Measurements from ENCODE around the gene GPD2.

GPD2 gene

DNA sequence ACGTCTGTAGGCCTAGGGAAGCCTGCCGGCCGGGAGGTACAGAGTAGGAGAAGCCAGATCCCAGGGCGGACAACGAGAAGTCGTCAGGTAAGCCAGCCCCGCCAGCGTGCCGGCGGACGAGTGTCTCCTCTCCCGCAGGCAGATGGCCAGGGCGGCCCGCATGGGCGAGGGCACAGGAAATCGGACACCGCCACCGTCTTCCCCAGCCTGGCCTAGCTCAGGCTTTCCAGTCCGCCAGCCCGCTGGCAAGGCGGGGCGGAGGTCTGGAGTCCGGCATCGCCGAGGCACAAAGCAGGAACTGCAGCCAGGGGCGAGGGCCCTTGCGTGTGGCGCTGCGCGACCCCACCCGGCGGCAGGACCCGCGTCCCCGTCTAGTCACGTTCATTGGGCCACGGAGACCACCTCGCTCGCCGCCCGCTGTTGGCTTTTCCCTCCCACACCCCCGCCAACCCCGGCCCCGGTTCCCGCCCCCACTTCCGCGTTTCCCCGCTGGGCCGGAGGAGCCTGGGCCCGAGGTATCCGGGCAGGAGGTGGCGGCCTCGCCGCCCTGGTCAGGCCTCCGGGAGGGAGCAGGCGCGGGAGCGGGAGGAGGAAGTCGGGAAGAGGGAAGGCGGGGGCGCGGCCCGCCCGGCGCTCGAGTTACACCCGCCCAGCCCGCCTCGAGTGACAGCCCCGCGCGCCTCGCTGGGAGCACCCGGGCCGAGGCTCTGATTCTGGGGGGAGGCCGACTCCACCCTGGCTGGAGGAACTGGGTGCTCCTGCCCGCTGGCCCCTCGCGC lies at the start of gene GPD2:
TSS of gene GPD2 (plus strand) at position 662 of the 779 bp plus-strand sequence. CDS start 39,727 bp downstream, outside the sequence.
- peak; percentile 39 for DNase-seq

DNA sequence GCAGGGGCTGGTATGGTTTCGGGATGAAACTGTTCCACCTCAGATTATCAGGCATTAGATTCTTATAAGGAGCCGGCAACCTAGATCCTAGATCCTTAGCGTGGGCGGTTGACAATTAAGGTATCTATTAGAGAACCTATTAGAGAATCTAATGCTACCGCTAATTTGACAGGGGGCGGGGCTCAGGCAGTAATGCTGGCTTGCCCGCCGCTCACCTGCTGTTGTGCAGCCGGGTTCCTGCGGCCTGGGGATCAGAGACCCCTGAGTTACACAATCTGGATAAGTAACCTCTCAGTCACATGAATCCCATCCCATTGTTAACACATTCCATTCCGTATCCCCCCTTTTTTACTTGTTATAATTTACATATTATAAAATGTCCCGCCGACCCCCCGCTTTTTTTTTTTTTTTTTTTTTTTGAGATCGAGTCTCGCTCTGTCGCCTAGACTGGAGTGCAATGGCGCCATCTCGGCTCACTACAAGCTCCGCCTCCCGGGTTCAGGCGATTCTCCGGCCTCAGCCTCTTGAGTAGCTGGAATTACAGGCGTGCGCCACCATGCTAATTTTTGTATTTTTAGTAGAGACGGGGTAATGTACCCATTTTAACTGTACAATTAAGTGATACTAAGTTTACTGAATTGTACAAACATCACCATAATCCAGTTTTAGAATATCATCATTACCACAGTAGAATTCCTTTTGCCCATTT lies 42.0 kb upstream of the GPD2 start:
- no peak for DNase-seq

DNA sequence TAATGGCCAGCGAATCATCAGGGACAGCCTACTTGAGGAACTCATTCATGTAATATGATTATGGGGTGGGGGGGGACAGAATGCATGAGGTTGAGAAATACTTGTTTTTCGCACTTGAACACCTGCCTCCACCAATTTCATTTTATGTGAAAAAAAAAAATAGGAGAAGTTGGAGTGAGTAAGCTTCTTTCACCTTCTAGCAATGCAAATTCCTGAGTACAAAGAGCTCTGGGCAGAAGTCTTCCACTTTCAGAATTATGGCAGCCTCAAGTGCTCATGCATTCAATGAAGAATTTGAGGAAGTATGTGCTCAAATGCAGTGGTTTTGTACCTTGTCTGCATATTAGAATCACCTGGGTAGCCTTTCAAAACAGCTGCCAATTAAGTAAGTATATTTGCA lies 40.1 kb upstream of the GPD2 start:
- no peak for DNase-seq

DNA sequence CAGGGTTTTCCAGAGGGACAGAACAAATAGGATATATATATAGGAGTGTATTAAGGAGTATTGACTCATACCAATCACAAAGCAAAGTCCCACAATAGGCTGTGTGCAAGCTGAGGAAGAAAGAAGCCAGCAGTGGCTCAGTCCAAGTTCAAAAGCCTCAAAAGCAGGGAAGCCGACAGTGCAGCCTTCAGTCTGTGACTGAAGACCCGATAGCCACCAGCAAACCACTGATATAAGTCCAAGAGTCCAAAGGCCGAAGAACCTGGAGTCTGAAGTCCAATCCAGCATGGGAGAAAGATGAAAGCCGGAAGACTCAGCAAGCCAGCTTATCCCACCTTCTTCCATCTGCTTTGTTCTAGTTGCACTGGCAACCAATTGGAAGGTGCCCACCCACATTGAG lies 39.0 kb upstream of the GPD2 start:
- DNase-seq: no peak

DNA sequence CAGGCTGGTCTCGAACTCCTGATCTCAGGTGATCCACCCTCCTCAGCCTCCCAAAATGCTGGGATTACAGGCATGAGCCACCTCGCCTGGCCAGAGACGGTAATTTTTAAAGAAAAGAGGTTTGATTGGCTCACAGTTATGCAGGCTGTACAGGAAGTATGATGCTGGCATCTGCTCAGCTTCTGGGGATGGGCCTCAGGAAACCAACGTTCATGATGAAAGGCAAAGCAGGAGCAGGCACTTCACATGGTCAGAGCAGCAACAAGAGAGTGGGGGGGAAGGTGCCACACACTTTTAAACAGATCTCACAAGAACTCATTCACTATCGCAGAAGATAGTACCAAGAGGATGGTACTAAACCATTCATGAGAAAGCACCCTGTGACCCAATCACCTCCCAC lies 38.0 kb upstream of the GPD2 start:
- no peak for DNase-seq

DNA sequence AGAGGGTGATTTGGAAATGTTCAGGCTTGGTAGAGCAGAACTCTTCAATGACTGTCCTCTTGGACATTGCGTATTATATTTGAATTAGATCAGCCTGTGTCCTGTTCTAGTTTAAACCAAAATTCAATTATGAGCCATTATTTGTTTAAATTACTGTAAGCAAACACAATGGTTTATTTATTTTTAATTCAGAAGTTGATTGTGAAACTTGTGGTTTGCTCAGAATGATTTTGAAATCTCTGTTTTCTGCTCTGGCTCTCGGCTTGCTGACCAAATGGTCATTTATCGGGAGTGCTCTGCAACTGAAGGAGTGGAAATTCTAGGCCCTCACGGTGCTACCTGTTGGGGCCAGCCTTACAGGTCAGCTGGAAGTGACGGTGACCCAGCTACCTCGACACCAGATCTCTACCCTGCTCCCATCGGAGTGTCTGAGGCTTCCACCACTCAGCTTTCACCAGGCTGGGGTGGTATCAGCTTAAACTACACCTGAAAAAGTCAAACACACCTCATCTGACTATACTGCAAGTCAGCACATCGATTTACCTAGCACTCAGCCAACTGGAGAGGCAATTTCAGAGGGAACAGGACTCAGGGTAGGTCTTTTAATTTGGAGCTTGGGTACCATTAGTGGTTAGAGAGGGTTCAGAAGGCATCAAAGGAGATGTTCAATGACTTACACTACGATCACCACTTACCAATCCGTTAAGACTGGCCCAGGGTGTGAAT lies 36.8 kb upstream of the GPD2 start:
- no peak for DNase-seq

DNA sequence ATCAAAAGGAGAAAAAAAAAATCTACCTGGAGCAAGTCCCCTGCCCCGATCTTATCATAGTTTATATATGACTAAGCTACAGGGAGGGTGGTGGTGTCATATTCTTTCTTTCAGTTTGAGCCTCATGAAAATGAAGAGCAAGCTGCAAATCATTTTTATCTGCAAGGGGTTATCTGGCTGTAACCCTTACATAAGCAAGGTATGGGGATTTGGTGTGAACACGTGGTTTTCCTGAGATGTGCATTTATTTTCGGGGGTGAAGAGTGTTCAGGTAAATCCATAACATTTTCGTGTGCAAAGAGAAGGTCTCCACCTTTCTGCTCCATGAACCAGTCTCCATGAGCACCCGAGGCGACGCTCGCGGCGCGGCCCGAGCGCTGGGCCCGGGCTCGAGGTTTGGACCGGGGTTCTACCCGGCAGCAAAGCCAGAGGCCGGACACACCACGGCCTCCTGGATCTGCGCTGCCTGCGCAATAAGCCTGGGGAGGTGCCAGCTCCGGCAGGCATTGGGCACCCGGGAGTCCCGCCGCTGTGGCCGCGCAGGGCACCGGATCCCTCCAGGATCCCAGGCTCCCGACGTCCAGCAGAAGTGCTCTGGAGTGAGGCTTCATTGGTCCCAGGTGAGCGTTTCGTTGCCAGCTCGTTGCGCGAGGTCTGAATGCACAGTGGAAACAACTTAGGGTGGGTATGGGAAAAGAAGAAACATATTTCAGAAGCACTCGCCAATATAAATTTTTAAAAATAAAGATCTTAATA lies 36.1 kb upstream of the GPD2 start:
- peak; percentile 87 for DNase-seq

DNA sequence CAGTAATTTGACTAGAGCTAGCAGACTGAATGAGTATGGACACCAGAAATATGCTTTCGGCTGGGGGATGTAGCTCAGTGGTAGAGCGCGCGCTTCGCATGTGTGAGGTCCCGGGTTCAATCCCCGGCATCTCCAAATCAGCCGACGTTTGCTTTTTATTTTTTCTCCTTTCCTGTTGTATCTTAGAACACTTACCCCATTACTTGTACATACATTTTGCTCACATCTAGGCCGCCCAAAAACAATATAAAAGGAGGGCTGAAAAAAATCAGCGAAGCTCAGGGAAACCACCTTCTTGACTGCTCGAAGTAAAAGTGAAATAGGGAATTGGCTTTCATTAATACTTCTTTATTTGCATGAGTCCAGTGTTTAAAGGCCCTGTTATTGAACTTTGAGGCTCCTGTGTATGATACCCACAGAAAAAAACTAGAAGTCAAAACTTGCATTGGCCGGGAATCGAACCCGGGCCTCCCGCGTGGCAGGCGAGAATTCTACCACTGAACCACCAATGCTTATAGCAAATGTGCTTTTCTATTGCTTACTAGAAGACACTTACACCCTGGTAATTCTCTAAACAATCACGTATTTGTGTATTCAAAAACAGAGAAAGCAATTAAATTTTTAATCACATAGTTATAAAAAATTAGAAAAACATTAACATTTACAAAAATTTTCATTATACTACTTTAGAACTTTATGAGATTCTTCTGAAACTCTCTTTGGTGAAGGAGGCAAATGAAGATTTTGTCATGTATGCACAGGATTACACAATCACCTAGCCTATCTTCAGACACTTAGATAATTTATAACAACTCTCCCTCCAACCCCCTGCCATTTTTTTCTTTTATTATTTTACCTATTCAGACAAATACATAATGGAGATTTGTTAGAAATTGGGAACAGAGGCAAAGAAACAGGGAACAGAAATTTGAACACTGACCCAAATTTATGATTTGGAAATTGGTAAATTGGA lies 35.2 kb upstream of the GPD2 start:
- DNase-seq: peak; percentile 87

DNA sequence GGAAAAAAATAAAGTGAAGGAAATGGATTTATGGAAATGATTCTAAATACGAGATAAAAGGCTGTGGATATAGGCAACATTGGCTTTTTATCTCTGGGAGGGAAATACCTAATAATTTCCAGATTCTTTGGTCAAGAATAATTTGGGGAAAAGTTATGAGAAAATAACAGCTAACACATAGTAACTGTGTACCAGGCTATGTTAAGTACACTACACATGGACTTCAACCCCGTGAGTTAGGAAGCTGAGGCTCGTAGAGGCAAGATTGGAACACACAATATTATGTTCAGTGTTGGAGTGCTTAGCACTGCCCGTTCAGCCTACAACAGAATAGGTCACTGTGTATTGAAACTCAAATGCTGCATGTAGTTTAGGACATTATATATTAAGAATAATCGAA lies 34.3 kb upstream of the GPD2 start:
- DNase-seq: no peak

DNA sequence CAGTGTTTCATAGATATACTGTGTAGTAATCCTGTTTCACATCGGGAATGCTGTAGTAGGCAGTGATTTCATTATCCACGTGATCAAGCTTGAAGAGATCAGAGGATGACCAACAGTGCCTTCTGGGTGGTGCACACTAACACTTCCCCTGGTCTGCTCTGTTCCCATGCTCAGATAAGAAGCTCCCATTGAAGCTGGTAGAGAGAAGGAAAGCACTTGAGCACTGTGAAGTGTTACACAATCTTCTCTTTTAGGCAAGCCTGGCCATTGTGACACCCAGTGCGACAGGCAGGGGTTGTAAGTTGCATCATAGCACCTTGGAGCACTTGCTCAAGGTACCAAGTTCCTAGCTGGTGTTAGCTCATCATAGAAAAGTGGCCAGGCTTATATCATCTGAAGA lies 30.6 kb upstream of the GPD2 start:
- no peak for DNase-seq

DNA sequence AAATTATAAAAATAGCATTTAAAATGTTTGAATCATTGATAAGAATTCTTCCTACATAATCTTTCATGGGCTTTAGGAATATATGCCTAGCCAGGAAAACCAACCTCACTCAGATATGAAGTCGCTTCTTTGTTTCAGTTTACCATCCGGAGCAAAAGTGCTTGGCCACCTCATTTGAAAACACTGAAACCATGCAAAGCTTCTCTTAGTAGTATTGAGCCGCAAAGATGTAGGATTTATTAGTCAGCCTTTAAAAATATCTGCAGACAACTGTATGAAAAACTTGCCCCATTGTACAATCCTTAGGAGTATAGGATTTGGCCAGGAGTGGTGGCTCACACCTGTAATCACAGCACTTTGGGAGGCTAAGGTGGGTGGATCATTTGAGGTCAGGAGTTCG lies 24.3 kb upstream of the GPD2 start:
- no peak for DNase-seq

DNA sequence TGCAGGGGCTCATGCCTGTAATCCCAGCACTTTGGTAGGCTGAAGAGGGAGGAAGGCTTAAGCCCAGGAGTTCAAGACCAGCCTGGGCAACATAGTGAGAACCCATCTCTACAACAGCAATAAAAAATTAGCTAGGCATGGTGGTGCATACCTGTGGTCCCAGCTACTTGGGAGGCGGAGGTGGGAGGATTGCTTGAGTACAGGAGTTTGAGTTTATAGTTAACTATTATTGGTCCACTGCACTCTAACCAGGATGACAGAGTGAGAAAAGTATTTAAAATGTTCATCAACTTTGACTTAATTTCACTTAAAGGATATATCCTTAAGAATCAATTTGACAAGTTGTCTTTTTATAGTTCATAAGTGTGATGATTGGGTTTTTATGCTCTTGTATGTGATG lies 14.3 kb upstream of the GPD2 start:
- DNase-seq: no peak

DNA sequence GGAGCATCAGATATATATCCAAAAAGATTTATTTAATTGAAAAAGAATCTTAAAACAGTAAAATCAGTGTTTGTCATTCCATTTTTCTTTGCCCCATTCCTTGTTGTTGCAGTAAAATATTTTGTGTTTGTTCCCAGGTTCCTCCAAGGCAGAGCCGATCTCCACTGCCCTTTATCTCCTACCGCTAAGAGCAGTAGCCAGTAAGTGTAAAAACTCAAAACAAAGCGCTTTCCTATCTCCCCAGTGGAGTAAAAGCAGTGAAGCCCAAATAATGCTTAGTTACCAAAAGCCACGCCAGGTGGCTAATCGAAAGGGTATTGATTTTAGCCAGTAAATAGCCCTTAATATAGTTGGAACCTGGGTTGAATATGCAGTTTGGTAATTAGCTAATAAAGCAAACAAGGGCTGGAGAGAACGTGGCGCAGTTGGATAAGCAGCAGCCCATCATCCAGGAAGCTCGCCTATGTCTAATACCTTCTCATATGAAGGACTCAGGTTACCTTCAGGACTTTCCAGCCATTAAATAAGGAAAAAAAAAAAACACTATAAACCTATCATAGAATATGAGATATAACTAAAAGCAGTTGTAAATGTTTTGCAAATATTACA lies 12.4 kb upstream of the GPD2 start:
- no peak for DNase-seq

DNA sequence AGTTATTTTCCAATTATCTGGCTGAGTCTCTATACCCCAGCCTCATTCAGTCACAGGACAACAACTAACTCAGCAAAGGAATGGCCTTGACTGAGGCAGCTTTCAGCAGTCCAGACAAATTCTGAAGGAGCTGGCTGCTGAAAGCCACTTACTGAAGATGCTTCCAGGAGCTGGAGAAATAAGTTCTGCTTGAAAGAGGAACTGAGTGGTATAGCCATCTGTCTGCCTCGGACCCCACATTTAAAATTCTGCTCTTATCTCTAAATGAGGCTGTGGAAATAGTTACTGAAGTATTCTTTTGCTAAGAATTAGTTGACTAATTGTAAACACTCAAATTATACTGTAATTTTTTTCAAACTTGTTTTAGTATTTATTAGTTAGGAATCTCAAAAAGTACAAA lies 9.1 kb upstream of the GPD2 start:
- no peak for DNase-seq

DNA sequence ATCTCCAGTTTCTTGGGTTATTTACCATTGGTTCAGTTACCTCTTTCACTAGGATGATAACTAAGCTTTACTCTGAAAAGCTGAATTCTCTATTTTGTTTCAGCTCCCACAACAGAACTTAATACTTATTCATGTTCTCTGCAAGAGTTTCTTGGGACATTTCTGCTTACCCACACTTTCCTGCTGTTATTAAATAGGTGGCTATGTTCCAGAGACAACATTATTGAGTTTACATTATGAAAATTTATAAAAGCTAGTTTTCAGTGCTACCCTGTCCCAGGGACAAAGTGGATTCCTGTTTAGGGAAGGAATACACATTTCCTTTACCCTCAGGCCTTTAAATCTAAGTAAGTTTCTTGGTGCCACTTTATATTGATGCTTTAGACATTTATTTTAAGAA lies 7.0 kb upstream of the GPD2 start:
- no peak for DNase-seq

DNA sequence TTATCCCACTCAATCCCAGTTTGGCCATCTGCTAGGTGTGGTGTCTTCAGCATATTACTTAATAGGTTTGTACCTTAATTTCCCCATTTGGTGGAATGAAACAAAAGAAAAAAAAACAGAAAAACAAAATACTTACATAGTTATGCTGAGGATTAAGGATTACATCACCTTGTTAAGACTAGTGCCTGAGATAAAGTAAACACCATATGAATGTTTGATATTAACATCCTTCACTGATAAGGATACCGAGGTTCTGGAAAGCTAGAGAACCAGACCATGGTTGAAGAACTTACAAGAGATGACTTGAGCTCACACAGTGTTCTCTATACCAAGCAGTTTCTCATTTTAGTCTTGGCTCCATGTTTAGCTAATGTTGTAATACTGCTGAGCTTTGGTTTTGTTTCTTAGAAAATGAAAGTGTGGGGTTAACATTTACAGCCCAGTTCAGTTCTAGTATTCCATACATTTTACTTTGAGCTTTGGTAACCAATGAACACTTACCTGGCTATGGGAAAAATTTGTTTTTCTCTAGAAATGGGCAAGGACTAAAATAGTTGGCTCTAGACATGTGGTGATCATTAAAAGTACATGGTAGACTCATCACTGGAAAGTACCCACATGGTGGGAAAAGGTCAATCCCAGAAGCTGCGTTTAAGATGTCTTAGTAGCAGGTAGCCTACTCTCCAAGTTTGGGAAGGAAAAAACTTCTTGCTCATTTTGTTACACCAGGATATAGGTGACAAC lies 5.8 kb upstream of the GPD2 start:
- DNase-seq: no peak

DNA sequence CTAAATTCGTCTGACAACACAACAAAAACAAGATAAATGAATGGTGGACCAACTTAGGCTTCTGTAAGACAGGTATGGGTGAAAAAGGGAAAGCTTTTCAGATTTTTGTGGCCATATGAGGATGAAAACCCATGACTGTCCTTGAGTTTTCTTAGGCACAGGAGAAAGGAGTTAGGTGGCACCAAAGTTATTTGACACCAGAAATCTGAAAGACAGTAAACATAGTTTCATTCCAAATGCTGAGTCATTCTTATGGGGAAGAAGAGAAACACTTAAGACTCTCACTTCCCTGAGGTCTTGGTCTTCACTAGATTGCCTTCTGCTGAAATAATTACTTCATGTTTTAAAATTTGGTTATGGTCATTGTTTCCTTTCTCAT lies 5.2 kb upstream of the GPD2 start:
- no peak for DNase-seq

DNA sequence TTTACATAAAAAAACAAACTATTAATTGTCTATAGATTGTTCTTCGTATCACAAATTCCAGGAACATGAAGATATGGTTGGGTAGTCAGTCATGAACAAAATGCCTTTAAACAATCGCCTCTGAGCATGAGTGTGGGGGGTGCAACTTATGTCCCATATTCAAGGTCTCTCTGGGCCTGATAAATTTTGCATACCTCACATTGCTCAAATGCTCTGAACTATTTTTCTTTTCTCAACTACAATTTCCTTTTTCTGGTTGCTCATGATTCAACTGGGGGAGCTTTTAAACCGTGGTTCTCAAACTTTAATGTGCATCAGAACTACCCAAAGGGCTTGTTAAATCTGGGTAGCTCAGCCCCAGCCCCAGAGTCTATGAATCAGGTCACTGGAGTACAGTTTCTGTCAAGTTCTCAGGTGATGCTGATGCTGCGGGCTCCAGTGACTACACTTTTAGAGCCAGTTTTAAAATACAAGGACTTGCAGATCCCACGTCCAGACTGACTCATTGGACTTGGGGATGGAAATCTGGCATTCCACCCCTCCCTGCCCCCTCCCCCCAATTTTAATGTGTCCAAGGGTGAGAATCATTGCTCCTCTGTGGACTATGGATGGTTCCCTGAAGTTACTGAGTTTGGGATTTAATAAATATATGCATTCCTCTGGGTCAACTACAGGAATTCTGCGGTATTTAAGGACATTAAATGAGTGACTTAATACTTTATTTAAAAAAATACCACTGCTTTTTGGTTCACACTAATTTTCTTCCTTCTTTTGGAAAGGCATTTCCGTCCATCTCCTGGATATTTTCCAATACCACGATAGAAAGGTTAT lies 1.5 kb upstream of the GPD2 start:
- no peak for DNase-seq

DNA sequence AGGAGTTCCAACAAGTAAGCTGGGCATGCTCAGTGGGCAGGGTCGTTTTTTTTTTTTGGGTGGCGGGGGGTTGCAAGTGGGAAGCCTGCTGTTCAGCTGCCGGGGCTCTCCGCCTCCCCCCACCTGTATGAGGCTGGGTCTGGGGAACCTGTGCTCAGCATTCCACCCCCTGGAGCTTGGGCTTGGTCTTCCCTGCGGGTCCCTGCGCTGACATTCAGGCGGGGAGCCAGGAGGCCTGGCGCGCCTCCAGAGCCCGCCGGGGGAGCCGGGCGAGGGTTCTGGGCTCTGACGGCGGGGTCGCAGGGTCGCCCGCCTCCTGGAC lies 822 bp upstream of the GPD2 start:
- DNase-seq: no peak

DNA sequence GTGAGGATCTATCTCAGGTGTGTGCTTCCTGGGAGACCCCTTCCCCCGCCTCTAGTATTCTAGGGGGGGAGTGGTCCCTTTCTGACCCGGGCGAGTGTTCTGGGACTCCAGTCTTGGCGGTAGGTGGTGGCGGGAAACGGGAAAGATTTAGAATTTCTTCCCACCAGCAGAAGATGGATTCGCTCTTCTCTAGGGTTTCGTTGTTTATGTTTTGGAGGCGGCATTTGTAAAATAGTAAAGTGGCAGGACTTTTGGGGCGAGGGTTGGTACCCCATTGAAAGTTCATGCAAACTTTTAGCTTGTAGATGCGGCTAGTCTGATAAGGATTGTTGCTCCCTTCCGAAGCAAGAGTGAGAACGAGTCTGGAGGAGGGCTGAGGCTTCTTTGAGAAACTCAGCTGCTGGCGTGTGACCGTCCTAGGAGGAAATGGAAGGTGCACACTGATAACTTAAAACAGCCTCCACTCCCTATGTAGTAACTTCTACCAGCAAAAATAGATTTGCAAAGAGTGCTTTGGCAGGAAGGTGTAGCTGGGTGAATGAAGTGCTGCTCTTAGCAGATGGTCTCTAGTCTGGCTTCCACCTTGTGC lies 412 bp downstream of the GPD2 start:
- peak; percentile 35 for DNase-seq
